DOHH2 (cell line): Measurements from ENCODE around the gene CNTNAP2.

Experiments
- CTCF ChIP-seq: fragments of 200-600 bp; sonication (generic); IDR thresholded peaks from one replicate; pipeline ENCODE4 v1.5.1; 2014; ENCODE audit warnings: antibody characterized with exemption, mild to moderate bottlenecking, low read depth, low read length; ENCODE audit not compliant: poor library complexity, severe bottlenecking
- EZH2phosphoT487 ChIP-seq: fragments of 200-600 bp; sonication (generic); IDR thresholded peaks from 2 replicates; pipeline ENCODE4 v1.6.1; 2017; ENCODE audit warnings: borderline replicate concordance, mild to moderate bottlenecking, antibody characterized with exemption, low read length, moderate library complexity, mixed read lengths

GRCh38 chr7:147813316-147813715 is 1696.7 kb downstream of the CNTNAP2 start:
- TF ChIP-seq CTCF (no peak), EZH2phosphoT487 (no peak)
